ENCODE data around the gene ARL10. TPM values are rescaled to one million over a fixed set of nuclear protein-coding genes. Genes with fewer than 3 reads are reported as not detected.

Gene ARL10
- polyA plus RNA-seq, 3 donors: 0.04 to 0.93 TPM; not detected in 1

- H3K36me3 ChIP-seq (replicated peaks in 1 of 2; ENCODE audit: control insufficient read depth in 1 of 2, insufficient read depth in 2 of 2, low read length in 2 of 2): peaks cover 28 to 97% of the 10 kb centered on the region in 2 donors
- H3K27me3 ChIP-seq (ENCODE audit: control insufficient read depth in 2 of 2, insufficient read depth in 2 of 2, low read length in 2 of 2): no peaks in the 10 kb centered on the region
- no peak overlapping the region for H3K4me3 ChIP-seq (replicated peaks in 1 of 3; ENCODE audit: low read depth in 2 of 3, low read length in 3 of 3)
- no peak overlapping the region for H3K27ac ChIP-seq (ENCODE audit: low read depth in 1 of 2, low read length in 2 of 2)
- no peak overlapping the region for H2AFZ ChIP-seq (ENCODE audit: insufficient read depth, low read depth, low read length, poor library complexity, severe bottlenecking)
- no peaks in the 10 kb centered on the region for H3K9me3 ChIP-seq (replicated peaks in 1 of 2; ENCODE audit: control insufficient read depth in 1 of 2, insufficient read depth in 1 of 2, low read length in 2 of 2)
- peaks cover 0 to 8% (median 0%) of the 10 kb centered on the region in 7 donors for H3K9me3 Mint-ChIP-seq
- no peak overlapping the region for H3K4me2 ChIP-seq (replicated peaks; ENCODE audit: extremely low read depth, low read length, poor library complexity, severe bottlenecking)
- no peak overlapping the region for H3K9ac ChIP-seq (ENCODE audit: insufficient read depth, low read length, poor library complexity, severe bottlenecking)
- H3K79me2 ChIP-seq (ENCODE audit: insufficient read depth, low read length): no peaks in the 10 kb centered on the region
- DNase-seq: no peak
- intact Hi-C loops (cut with micrococcal nuclease): no loop called here
- no peaks in the 10 kb centered on the region for H3K4me1 Mint-ChIP-seq
- WGBS (ENCODE audit: insufficient coverage): 100% methylated on average over 1 of the region's 1 CpG
- no peak overlapping the region for H3K27ac Mint-ChIP-seq
- no peak for TF ChIP-seq CTCF (IDR thresholded peaks at IDR 0.05)
- H3K36me3 Mint-ChIP-seq: peaks cover 63 to 70% of the 10 kb centered on the region in 2 donors
- H3K27me3 Mint-ChIP-seq (ENCODE audit: low read depth in 3 of 3): no peaks in the 10 kb centered on the region
- H3K4me3 Mint-ChIP-seq: no peak overlapping the region
- no peaks in the 10 kb centered on the region for H3K4me1 ChIP-seq (ENCODE audit: control insufficient read depth in 1 of 2, insufficient read depth in 2 of 2, low read length in 2 of 2)
- no peaks in the 10 kb centered on the region for H4K20me1 ChIP-seq (ENCODE audit: insufficient read depth, low read length)
Observed at GRCh38 chr5:176337913-176338312, 27.4 kb upstream of the ARL10 start.

DNA sequence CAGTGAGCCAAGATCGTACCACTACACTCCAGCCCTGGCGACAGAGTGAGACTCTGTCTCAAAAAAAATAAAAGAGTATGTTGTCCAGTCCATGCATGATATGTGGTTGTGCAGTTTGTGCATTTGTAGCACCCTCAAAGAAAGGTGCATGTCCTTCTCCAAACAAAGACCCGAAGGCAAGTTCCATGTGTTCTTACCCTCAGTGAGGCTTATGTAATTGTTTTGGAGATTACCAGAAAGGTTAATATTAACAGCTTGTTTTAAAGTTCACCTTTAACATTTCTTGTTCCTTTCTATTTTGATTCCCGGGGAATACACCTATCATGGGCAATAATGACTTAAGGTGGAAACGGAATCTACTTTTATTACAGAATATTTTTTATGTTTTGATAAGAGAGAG is 26.0 kb upstream of the ARL10 start:
- Mint-ChIP-seq H3K27me3 (ENCODE audit: low read depth in 3 of 3) (no peaks in the 10 kb centered on the region), H3K36me3 (peaks cover 58 to 65% of the 10 kb centered on the region in 2 donors), H3K27ac (no peak overlapping the region), H3K4me1 (no peaks in the 10 kb centered on the region), H3K4me3 (no peak overlapping the region), H3K9me3 (peaks cover 0 to 2% (median 0%) of the 10 kb centered on the region in 7 donors)
- Histone ChIP-seq H3K27me3 (ENCODE audit: control insufficient read depth in 2 of 2, insufficient read depth in 2 of 2, low read length in 2 of 2) (no peaks in the 10 kb centered on the region), H3K4me3 (replicated peaks in 1 of 3; ENCODE audit: low read depth in 2 of 3, low read length in 3 of 3) (no peak overlapping the region), H4K20me1 (ENCODE audit: insufficient read depth, low read length) (no peaks in the 10 kb centered on the region), H3K4me2 (replicated peaks; ENCODE audit: extremely low read depth, low read length, poor library complexity, severe bottlenecking) (no peak overlapping the region), H3K9me3 (replicated peaks in 1 of 2; ENCODE audit: control insufficient read depth in 1 of 2, insufficient read depth in 1 of 2, low read length in 2 of 2) (no peaks in the 10 kb centered on the region), H2AFZ (ENCODE audit: insufficient read depth, low read depth, low read length, poor library complexity, severe bottlenecking) (no peak overlapping the region), H3K79me2 (ENCODE audit: insufficient read depth, low read length) (no peaks in the 10 kb centered on the region), H3K27ac (ENCODE audit: low read depth in 1 of 2, low read length in 2 of 2) (no peak overlapping the region), H3K4me1 (ENCODE audit: control insufficient read depth in 1 of 2, insufficient read depth in 2 of 2, low read length in 2 of 2) (no peaks in the 10 kb centered on the region), H3K9ac (ENCODE audit: insufficient read depth, low read length, poor library complexity, severe bottlenecking) (no peak overlapping the region), H3K36me3 (replicated peaks in 1 of 2; ENCODE audit: control insufficient read depth in 1 of 2, insufficient read depth in 2 of 2, low read length in 2 of 2) (peaks cover 34 to 93% of the 10 kb centered on the region in 2 donors)
- intact Hi-C loops (cut with micrococcal nuclease): no loop called here
- no peak for DNase-seq
- no CpG with 5 or more reads among the region's 5 CpGs for WGBS (ENCODE audit: insufficient coverage)
- no peak for TF ChIP-seq CTCF (IDR thresholded peaks at IDR 0.05)
